Left renal cortex interstitium (tissue), 4 donors: ENCODE measurements around the gene MAP3K6. TPM values are rescaled to one million over a fixed set of nuclear protein-coding genes. Genes with fewer than 3 reads are reported as not detected.

Experiments used
- DNase-seq, 4 donors: peaks; one replicate each; pipeline ENCODE4 v3.0.0-alpha.2; 2013; ENCODE audit warnings: low read depth in 4 of 4, low spot score in 2 of 4, missing footprints in 1 of 4
- polyA plus RNA-seq, 4 donors: library from polyadenylated mRNA; unstranded; fragments of 120-200 nt; gene quantifications; one replicate each; pipeline ENCODE4 v1.2.1, GENCODE V29; 2013; ENCODE audit not compliant: insufficient read length in 4 of 4

MAP3K6 gene
- polyA plus RNA-seq, 4 donors = 5.5 to 11.3 (median 9.4) TPM

GRCh38 chr1:27341525-27342252, 25.1 kb downstream of the MAP3K6 start, which contains the start of gene SYTL1:
Gene SYTL1, plus strand, starts transcription at chr1:27342022. Its CDS starts 3,313 bp downstream, at chr1:27345335.
- no peak for DNase-seq

- no peak for DNase-seq
These were observed 27.5 kb downstream of the MAP3K6 start for GRCh38 chr1:27339213-27339612.

GRCh38 chr1:27338751-27339150, 28.0 kb downstream of the MAP3K6 start:
- DNase-seq = no peak

- no peak for DNase-seq
These were observed 30.0 kb downstream of the MAP3K6 start for GRCh38 chr1:27336756-27337155.

- no peak for DNase-seq
These were observed 31.0 kb downstream of the MAP3K6 start for GRCh38 chr1:27335506-27336422.

GRCh38 chr1:27333717-27334279, 33.0 kb downstream of the MAP3K6 start:
- DNase-seq = no peak

- DNase-seq = no peak
These were observed 34.1 kb downstream of the MAP3K6 start for GRCh38 chr1:27332536-27333281.

- DNase-seq = no peak
These were observed 34.8 kb downstream of the MAP3K6 start for GRCh38 chr1:27331922-27332321.

GRCh38 chr1:27331426-27331825, 35.3 kb downstream of the MAP3K6 start:
- no peak for DNase-seq

- DNase-seq = no peak
These were observed 36.0 kb downstream of the MAP3K6 start for GRCh38 chr1:27330786-27331185.

- DNase-seq = no peak
These were observed 38.8 kb downstream of the MAP3K6 start for GRCh38 chr1:27327964-27328363.

GRCh38 chr1:27325286-27325685, 41.5 kb downstream of the MAP3K6 start:
- no peak for DNase-seq

GRCh38 chr1:27322569-27323240, 44.1 kb downstream of the MAP3K6 start:
- no peak for DNase-seq

GRCh38 chr1:27321813-27322568, 44.8 kb downstream of the MAP3K6 start, which contains the start of gene TMEM222:
Gene TMEM222, plus strand, starts transcription at chr1:27322163. Its CDS starts 35 bp downstream, at chr1:27322198.
- peak in 3 of 4 donors; percentile 89 to 91 (median 89) for DNase-seq

GRCh38 chr1:27318596-27318995, 48.2 kb downstream of the MAP3K6 start:
- no peak for DNase-seq

GRCh38 chr1:27318136-27318535, 48.6 kb downstream of the MAP3K6 start:
- no peak for DNase-seq

- DNase-seq = no peak
These were observed 49.9 kb downstream of the MAP3K6 start for GRCh38 chr1:27316860-27317259.

- no peak for DNase-seq
These were observed 52.0 kb downstream of the MAP3K6 start for GRCh38 chr1:27314737-27315136.

GRCh38 chr1:27314169-27314568, 52.6 kb downstream of the MAP3K6 start:
- no peak for DNase-seq
